ENCODE data around the gene DTX4.

DNA sequence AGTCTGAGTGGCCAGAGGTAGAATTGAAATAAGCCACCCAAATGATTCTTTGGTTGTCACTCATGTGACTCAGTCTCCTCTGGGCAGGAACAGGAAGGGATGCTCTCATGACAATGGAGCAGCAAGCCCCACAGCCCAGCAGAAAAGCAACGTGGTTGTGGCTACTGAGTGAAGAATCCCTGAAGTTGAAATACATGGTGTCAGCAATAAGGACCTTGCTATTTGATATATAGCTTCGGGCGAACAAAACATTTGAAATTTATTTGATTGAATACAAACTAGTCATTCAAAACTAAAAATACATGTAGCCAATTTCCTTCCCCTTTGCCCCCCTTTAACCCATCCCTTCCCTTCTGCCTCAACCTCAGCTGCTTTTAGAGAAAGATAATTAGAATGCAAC lies 14.5 kb upstream of the DTX4 start:
- TF ChIP-seq, protein P1, sequence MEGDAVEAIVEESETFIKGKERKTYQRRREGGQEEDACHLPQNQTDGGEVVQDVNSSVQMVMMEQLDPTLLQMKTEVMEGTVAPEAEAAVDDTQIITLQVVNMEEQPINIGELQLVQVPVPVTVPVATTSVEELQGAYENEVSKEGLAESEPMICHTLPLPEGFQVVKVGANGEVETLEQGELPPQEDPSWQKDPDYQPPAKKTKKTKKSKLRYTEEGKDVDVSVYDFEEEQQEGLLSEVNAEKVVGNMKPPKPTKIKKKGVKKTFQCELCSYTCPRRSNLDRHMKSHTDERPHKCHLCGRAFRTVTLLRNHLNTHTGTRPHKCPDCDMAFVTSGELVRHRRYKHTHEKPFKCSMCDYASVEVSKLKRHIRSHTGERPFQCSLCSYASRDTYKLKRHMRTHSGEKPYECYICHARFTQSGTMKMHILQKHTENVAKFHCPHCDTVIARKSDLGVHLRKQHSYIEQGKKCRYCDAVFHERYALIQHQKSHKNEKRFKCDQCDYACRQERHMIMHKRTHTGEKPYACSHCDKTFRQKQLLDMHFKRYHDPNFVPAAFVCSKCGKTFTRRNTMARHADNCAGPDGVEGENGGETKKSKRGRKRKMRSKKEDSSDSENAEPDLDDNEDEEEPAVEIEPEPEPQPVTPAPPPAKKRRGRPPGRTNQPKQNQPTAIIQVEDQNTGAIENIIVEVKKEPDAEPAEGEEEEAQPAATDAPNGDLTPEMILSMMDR (IDR thresholded peaks at IDR 0.05; ENCODE audit: low read length) = no peak
- no peak for TF ChIP-seq EZH2 (IDR thresholded peaks at IDR 0.05; ENCODE audit: borderline replicate concordance, low read length)
